Activated naive CD4-positive, alpha-beta T cell treated with anti-CD3 and anti-CD28 coated beads for 36 hours (primary cell): ENCODE data around the gene PDCD1LG2. TPM values are rescaled to one million over a fixed set of nuclear protein-coding genes. Genes with fewer than 3 reads are reported as not detected.
A peak's percentile ranks its signal among the peaks of the same experiment; 100 is the strongest.
"Not testable (repeated sequence)": the region's sequence is repeated elsewhere in the genome, so short reads cannot be mapped to it uniquely, and the experiment has no call there.

Experiments
- CTCF ChIA-PET: fragments of 350-600 bp; sonication (Branson Sonifier 250); formaldehyde crosslinking; loops from one replicate; lab custom pipeline; 2021; ENCODE audit warnings: antibody characterized with exemption; lab: Charles Lee
- DNase-seq: peaks from one replicate; pipeline ENCODE4 v3.0.0-alpha.2; 2020
- H3K27ac Mint-ChIP-seq: one replicate; pipeline ENCODE4 v1.8.0; 2021; ENCODE audit warnings: mild to moderate bottlenecking, mixed read lengths
- H3K27me3 Mint-ChIP-seq: one replicate; pipeline ENCODE4 v1.8.0; 2021; ENCODE audit warnings: low read depth, mixed read lengths
- H3K36me3 Mint-ChIP-seq: one replicate; pipeline ENCODE4 v1.8.0; 2021; ENCODE audit warnings: low read depth, mixed read lengths
- H3K4me1 Mint-ChIP-seq: one replicate; pipeline ENCODE4 v1.8.0; 2021; ENCODE audit warnings: low read depth, mixed read lengths
- H3K4me3 Mint-ChIP-seq: one replicate; pipeline ENCODE4 v1.8.0; 2021; ENCODE audit warnings: mild to moderate bottlenecking, moderate library complexity, mixed read lengths
- H3K9me3 Mint-ChIP-seq: one replicate; pipeline ENCODE4 v1.8.0; 2021; ENCODE audit warnings: mixed read lengths
- intact Hi-C: fragments of 100-400 bp; cut with micrococcal nuclease; formaldehyde crosslinking; loops from one replicate; pipeline ENCODE4 v1.15.1; 2023
- total RNA-seq, 2 experiments: library from RNA; stranded (reverse); gene quantifications; one replicate each; pipeline ENCODE4 v1.2.3, GENCODE V29; 2021

The PDCD1LG2 gene
- total RNA-seq, 2 experiments from 2014 or later, result 0.10 TPM; not detected in 1

DNA sequence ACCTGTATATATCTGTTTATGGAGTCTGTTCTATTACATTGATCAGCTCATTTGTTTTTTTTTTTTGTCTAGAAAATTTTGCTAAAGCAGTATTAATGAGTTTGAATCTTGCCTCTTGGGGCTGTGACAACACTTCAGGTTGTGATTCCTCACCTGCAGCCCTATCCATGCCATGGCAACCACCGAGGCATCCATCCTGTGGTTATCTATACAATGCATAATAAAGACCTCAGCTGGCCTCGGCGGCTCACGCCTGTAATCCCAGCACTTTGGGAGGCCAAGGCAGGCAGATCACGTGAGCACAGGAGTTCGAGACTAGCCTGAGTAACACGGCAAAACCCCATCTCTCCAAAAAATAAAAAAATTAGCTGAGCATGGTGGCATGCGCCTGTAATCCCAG lies 28.1 kb upstream of the PDCD1LG2 start:
- intact Hi-C loops, result no loop called here
- no peak overlapping the region for H3K27ac Mint-ChIP-seq
- CTCF ChIA-PET, result interaction anchor here (0.6 to 1.1 kb wide), 2 partner anchors 41 to 291 kb away, joined by 3 read pairs; no protein-coding TSS in a partner anchor
- H3K36me3 Mint-ChIP-seq, result no peaks in the 10 kb centered on the region
- no peak overlapping the region for H3K4me3 Mint-ChIP-seq
- peaks cover 10% of the 10 kb centered on the region for H3K4me1 Mint-ChIP-seq
- DNase-seq, result no peak
- H3K27me3 Mint-ChIP-seq, result no peaks in the 10 kb centered on the region
- peaks cover 4% of the 10 kb centered on the region for H3K9me3 Mint-ChIP-seq

DNA sequence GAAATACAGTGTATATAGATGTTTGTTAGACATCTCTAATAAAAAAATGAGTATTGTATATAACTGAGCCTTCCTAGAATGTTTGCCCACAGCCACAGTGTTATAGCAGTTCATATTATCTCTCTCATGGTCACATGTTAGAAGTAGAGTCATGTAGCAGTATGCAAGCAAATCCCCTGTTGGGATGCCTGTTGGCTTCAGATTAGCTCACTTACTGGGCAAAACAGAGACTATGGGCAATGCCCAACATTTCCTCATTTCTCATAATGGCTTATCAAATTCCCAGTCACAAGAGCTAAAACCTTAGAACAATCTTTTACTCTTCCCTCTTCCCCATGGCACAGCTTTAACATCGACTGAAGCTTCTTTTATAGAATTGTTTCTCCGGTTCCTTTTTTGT lies 27.0 kb upstream of the PDCD1LG2 start:
- Mint-ChIP-seq H3K27me3 (no peaks in the 10 kb centered on the region), H3K27ac (no peak overlapping the region), H3K4me3 (no peak overlapping the region), H3K36me3 (no peaks in the 10 kb centered on the region), H3K4me1 (peaks cover 5% of the 10 kb centered on the region), H3K9me3 (peaks cover 4% of the 10 kb centered on the region)
- intact Hi-C loops, result no loop called here
- DNase-seq, result no peak
- CTCF ChIA-PET, result interaction anchor here (0.6 to 0.7 kb wide), 3 partner anchors 107 to 1329 kb away, joined by 3 to 5 read pairs (median 4); no protein-coding TSS in a partner anchor

- intact Hi-C loops, result no loop called here
- no peaks in the 10 kb centered on the region for H3K36me3 Mint-ChIP-seq
- H3K4me1 Mint-ChIP-seq, result no peaks in the 10 kb centered on the region
- no peak overlapping the region for H3K27ac Mint-ChIP-seq
- no peak for DNase-seq
- no peaks in the 10 kb centered on the region for H3K27me3 Mint-ChIP-seq
- peaks cover 2% of the 10 kb centered on the region for H3K9me3 Mint-ChIP-seq
- no peak overlapping the region for H3K4me3 Mint-ChIP-seq
- CTCF ChIA-PET, result interaction anchor here (0.6 kb wide), 1 partner anchor 115 kb away, joined by 3 read pairs; no protein-coding TSS in a partner anchor
Observed at GRCh38 chr9:5485378-5486085, 24.8 kb upstream of the PDCD1LG2 start.

DNA sequence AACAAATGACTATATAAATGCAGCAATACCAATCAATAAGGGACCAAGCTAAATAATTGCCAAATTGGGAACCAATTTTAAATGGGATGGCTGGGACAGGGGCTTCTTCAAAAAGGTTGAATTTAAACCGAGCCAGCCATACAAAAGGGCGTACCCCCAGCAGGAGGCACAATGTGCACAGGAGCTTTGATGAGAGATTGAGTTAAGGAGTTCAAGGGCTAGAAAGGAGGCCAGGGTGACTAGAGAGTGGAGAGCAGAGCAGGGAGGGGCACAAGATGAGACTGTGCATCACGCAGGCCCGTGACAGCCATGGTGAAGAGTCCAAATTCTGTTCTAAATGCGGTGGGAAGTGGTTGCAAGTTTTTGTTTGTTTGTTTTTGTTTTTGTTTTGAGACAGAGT lies 23.3 kb upstream of the PDCD1LG2 start:
- no peaks in the 10 kb centered on the region for H3K4me1 Mint-ChIP-seq
- DNase-seq, result no peak
- H3K27me3 Mint-ChIP-seq, result no peaks in the 10 kb centered on the region
- no peak overlapping the region for H3K27ac Mint-ChIP-seq
- no peak overlapping the region for H3K4me3 Mint-ChIP-seq
- H3K9me3 Mint-ChIP-seq, result peaks cover 2% of the 10 kb centered on the region
- H3K36me3 Mint-ChIP-seq, result no peaks in the 10 kb centered on the region
- CTCF ChIA-PET, result interaction anchor here (0.8 kb wide), 1 partner anchor 100 kb away, joined by 3 read pairs; no protein-coding TSS in a partner anchor
- intact Hi-C loops, result no loop called here

- H3K9me3 Mint-ChIP-seq, result peaks cover 2% of the 10 kb centered on the region
- no peaks in the 10 kb centered on the region for H3K27me3 Mint-ChIP-seq
- CTCF ChIA-PET, result interaction anchor here (2.4 kb wide), 1 partner anchor 9 kb away, joined by 6 read pairs; no protein-coding TSS in a partner anchor
- H3K4me3 Mint-ChIP-seq, result no peak overlapping the region
- no peak overlapping the region for H3K27ac Mint-ChIP-seq
- intact Hi-C loops, result no loop called here
- peaks cover 4% of the 10 kb centered on the region for H3K4me1 Mint-ChIP-seq
- no peaks in the 10 kb centered on the region for H3K36me3 Mint-ChIP-seq
- DNase-seq, result no peak
Observed at GRCh38 chr9:5488221-5489008, 21.9 kb upstream of the PDCD1LG2 start.

DNA sequence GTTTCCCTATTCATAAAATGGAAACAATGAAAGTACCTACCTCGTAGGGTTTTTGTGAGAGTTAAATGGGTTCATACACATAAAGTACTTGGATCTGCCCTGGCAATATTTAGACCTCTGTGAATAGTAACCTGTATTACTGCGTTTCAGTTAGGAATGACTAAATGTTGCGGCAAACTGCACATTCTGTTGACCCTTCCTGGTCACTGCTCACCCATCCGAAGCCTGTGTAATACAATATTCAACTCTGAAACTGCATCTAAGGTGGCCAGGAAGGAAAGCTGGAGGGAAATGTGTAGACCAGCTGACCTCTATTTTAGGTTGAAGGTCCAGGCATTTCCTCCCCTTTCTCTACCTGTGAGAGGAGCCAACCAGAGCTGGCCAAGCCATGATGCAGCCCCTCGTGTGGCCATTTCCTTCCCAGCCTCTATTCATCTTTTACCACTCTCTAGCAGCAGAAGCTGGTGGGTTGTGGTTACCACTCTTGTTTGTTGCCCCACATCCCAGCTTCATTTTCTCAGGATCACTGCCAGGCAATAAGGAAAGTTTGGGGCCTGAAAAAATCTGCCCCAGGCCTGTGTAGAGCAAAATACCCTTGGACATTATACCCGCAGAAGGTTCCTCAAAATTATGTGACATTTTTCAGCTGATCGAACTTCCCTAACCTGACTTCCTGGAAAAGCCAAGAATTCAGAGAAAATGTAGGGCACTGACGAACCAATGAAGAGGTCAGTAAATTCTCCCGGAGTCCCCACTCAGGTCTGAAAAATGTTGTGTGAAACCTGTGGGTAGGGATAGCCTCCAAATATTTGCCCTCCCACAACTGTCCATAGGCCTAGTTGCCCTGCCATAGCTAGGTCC lies 20.5 kb upstream of the PDCD1LG2 start:
- H3K9me3 Mint-ChIP-seq, result peaks cover 7% of the 10 kb centered on the region
- no peaks in the 10 kb centered on the region for H3K36me3 Mint-ChIP-seq
- no peak overlapping the region for H3K4me3 Mint-ChIP-seq
- no peaks in the 10 kb centered on the region for H3K27me3 Mint-ChIP-seq
- H3K27ac Mint-ChIP-seq, result no peak overlapping the region
- intact Hi-C loops, result no loop called here
- DNase-seq, result no peak
- CTCF ChIA-PET, result interaction anchor here (0.6 to 2.4 kb wide), 3 partner anchors 11 to 60 kb away, joined by 3 to 6 read pairs (median 6); partner anchors contain the start of gene CD274
- H3K4me1 Mint-ChIP-seq, result peaks cover 17% of the 10 kb centered on the region

DNA sequence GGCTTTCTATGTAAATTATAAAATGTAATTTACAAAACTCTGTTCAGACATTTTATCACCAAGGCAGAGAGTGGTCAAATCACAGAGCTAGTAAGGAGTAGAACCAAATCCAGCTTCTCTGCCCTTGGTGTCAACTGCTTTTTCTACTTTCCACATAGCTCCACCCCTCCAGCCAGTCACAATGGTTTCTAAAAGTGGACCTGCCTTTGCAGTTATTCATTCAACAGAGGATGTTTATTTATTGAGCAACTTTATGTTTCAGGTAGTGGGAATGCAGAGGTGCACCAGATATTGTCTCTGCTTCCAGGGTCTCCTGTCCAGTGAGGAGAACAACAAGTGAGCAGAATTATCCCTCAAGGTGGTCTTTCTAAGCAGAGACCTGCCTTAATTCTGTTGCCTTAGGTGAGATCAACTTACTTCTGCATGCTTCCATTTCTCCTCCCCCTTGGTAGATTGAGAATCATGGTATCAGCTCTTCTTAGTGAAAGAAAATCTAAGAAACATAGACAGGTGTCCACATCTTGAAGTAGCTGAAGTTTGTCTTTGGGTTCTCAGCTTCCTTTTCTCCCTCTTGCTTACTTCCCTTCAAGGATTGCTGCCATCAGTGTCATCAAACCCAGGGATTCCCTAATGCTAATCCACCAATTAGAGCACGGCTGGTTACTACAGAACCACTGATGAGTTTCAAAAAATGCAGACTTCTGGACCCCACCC lies 17.2 kb upstream of the PDCD1LG2 start:
- Mint-ChIP-seq H3K4me3 (no peak overlapping the region), H3K27ac (no peak overlapping the region), H3K27me3 (no peaks in the 10 kb centered on the region), H3K9me3 (peaks cover 5% of the 10 kb centered on the region), H3K4me1 (peaks cover 17% of the 10 kb centered on the region), H3K36me3 (no peaks in the 10 kb centered on the region)
- CTCF ChIA-PET, result interaction anchor here (0.7 to 1.6 kb wide), 3 partner anchors 18 to 96 kb away, joined by 3 to 6 read pairs (median 4); partner anchors contain the start of gene PDCD1LG2
- DNase-seq, result no peak
- intact Hi-C loops, result loop anchor here (1.0 kb wide), 4 partner anchors 17 to 90 kb away; partner anchors contain the start of gene PDCD1LG2

DNA sequence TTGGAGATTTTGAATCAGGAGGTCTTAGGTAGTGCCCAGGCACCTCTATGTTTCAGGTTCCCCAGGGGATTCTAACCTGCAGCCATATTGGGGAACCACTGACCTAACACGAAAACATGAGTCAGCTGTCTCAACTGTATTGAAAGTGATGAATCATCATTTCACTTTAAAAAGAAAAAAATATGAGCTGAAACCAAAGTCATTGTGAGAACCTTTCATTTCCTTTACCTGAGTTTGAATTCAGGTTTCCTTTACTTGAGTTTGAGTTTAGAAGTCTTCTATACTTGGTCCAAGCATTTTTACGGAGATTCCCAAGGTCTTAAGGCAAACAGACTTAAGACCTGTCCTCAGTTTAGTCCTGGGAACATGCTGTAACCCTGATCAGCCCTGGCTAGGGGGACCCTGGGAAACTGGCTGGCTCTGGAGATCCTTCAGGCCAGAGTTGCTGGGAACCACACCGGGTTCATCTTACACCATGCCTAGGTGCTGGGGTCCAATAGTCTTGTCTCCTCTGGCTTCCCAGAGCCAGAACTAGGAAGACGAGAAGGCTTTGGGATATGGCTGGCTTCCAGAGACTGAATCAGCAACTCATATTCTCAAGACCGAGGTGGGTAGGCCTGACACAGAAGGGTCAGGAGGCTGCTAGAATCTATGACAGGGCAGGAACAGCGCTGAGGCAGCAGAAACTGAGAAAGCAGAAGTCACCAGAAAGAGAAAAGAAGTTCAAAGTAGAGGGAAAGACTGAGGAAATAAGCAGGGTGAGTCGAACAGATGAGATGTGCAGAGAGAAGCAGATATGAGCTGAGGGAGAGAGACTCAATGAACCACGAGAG lies 16.4 kb upstream of the PDCD1LG2 start:
- Mint-ChIP-seq H3K36me3 (no peaks in the 10 kb centered on the region), H3K9me3 (peaks cover 5% of the 10 kb centered on the region), H3K4me3 (no peak overlapping the region), H3K27ac (peak overlapping the region; percentile 48), H3K4me1 (peaks cover 17% of the 10 kb centered on the region), H3K27me3 (no peaks in the 10 kb centered on the region)
- peak; percentile 39 for DNase-seq
- CTCF ChIA-PET, result interaction anchor here (0.7 to 1.6 kb wide), 3 partner anchors 17 to 95 kb away, joined by 3 to 6 read pairs (median 4); partner anchors contain the start of gene PDCD1LG2
- intact Hi-C loops, result loop anchor here (1.0 kb wide), 4 partner anchors 16 to 89 kb away; partner anchors contain the start of gene PDCD1LG2

- H3K9me3 Mint-ChIP-seq, intact Hi-C loops, H3K27ac Mint-ChIP-seq, H3K27me3 Mint-ChIP-seq, H3K4me3 Mint-ChIP-seq, H3K36me3 Mint-ChIP-seq, DNase-seq: not testable (repeated sequence)
- CTCF ChIA-PET, result interaction anchor here (0.7 kb wide), 1 partner anchor 91 kb away, joined by 3 read pairs; no protein-coding TSS in a partner anchor
- peaks cover 17% of the 10 kb centered on the region for H3K4me1 Mint-ChIP-seq
Observed at GRCh38 chr9:5494765-5495164, 15.6 kb upstream of the PDCD1LG2 start.

DNA sequence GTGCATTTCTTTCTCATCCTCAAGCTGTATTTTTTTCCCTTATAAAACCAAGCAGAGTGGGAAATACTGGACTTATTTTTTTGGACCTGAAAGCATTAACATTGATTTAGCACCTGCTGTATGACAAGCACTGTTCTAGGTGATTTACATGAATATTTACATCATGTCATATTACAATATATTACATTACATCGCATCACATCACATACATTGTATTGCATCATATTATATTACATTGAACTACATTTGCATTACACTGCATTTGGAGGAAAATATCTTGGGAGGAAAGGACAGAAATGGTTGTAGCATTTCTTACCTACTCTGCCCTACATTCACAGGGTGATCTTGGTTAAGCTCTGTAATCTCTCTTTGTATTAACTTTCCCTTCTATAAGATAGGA lies 11.2 kb upstream of the PDCD1LG2 start:
- Mint-ChIP-seq H3K4me3 (no peak overlapping the region), H3K9me3 (peaks cover 13% of the 10 kb centered on the region), H3K27me3 (no peaks in the 10 kb centered on the region), H3K27ac (no peak overlapping the region), H3K4me1 (peaks cover 5% of the 10 kb centered on the region), H3K36me3 (no peaks in the 10 kb centered on the region)
- CTCF ChIA-PET, result interaction anchor here (1.0 kb wide), 1 partner anchor 8 kb away, joined by 3 read pairs; no protein-coding TSS in a partner anchor
- DNase-seq, result no peak
- intact Hi-C loops, result no loop called here
